Neural cell (in vitro differentiated cells): Measurements from ENCODE around the gene WDR7.

Source experiments
- EZH2 ChIP-seq: fragments of 200-600, 300-800 bp; shearing (Covaris generic), sonication (generic); IDR thresholded peaks from 2 replicates; pipeline ENCODE4 v1.6.1; 2014; ENCODE audit warnings: antibody characterized with exemption, low read length, borderline replicate concordance, mild to moderate bottlenecking; ENCODE audit not compliant: insufficient read depth, poor library complexity, severe bottlenecking
- MXI1 ChIP-seq: fragments of 450-650 bp; conservative IDR thresholded peaks from 2 replicates; pipeline ENCODE4 v1.6.1; 2014; ENCODE audit warnings: antibody characterized with exemption, mild to moderate bottlenecking; ENCODE audit not compliant: poor library complexity, severe bottlenecking
- POLR2AphosphoS5 ChIP-seq: IDR thresholded peaks from 2 replicates; pipeline ENCODE4 v1.6.1; 2012
- TF ChIP-seq, protein P1 (sequence below): fragments of 450-650 bp; IDR thresholded peaks from 2 replicates; pipeline ENCODE4 v1.5.1; 2014; ENCODE audit warnings: antibody characterized with exemption, mild to moderate bottlenecking, moderate library complexity; ENCODE audit not compliant: poor library complexity, severe bottlenecking
- TF ChIP-seq, protein P2 (sequence below): IDR thresholded peaks from 2 replicates; pipeline ENCODE4 v1.6.1; 2012; ENCODE audit warnings: borderline replicate concordance

DNA sequence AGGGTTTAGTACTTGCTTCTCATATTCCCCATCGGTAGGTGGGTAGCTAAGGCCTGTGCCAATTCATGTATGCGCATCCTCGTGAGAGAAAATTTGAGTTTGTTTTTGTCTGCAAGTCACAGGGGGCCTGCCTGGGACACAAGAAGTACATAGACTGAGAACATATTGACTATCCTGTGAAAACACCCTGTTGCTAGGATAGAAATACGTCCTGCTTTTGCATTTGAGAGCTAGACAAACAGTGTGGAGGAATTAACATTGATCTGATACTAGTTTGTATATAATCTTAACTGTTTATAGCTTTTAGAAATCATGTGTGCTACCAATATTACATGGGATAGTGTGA, 10.9 kb downstream of the WDR7 start:
- TF ChIP-seq, protein P1, sequence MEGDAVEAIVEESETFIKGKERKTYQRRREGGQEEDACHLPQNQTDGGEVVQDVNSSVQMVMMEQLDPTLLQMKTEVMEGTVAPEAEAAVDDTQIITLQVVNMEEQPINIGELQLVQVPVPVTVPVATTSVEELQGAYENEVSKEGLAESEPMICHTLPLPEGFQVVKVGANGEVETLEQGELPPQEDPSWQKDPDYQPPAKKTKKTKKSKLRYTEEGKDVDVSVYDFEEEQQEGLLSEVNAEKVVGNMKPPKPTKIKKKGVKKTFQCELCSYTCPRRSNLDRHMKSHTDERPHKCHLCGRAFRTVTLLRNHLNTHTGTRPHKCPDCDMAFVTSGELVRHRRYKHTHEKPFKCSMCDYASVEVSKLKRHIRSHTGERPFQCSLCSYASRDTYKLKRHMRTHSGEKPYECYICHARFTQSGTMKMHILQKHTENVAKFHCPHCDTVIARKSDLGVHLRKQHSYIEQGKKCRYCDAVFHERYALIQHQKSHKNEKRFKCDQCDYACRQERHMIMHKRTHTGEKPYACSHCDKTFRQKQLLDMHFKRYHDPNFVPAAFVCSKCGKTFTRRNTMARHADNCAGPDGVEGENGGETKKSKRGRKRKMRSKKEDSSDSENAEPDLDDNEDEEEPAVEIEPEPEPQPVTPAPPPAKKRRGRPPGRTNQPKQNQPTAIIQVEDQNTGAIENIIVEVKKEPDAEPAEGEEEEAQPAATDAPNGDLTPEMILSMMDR, result no peak
- TF ChIP-seq, protein P2, sequence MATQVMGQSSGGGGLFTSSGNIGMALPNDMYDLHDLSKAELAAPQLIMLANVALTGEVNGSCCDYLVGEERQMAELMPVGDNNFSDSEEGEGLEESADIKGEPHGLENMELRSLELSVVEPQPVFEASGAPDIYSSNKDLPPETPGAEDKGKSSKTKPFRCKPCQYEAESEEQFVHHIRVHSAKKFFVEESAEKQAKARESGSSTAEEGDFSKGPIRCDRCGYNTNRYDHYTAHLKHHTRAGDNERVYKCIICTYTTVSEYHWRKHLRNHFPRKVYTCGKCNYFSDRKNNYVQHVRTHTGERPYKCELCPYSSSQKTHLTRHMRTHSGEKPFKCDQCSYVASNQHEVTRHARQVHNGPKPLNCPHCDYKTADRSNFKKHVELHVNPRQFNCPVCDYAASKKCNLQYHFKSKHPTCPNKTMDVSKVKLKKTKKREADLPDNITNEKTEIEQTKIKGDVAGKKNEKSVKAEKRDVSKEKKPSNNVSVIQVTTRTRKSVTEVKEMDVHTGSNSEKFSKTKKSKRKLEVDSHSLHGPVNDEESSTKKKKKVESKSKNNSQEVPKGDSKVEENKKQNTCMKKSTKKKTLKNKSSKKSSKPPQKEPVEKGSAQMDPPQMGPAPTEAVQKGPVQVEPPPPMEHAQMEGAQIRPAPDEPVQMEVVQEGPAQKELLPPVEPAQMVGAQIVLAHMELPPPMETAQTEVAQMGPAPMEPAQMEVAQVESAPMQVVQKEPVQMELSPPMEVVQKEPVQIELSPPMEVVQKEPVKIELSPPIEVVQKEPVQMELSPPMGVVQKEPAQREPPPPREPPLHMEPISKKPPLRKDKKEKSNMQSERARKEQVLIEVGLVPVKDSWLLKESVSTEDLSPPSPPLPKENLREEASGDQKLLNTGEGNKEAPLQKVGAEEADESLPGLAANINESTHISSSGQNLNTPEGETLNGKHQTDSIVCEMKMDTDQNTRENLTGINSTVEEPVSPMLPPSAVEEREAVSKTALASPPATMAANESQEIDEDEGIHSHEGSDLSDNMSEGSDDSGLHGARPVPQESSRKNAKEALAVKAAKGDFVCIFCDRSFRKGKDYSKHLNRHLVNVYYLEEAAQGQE, result no peak
- TF ChIP-seq EZH2, result no peak
- no peak for TF ChIP-seq POLR2AphosphoS5
- TF ChIP-seq MXI1, result no peak
